H1 (cell line): ENCODE results near the gene DTNB. TPM values are rescaled to one million over a fixed set of nuclear protein-coding genes. Genes with fewer than 3 reads are reported as not detected.

ENCODE experiments used
- CREB1 ChIP-seq: IDR thresholded peaks from 2 replicates; pipeline ENCODE4 v1.6.1; 2012; ENCODE audit warnings: inconsistent platforms
- HDAC2 ChIP-seq, 2 experiments: fragments of 300-600 bp in 1 of 2; sonication (generic) in 1 of 2; IDR thresholded peaks; 2 replicates each; pipeline ENCODE4 v1.6.1; 2011 to 2012; ENCODE audit warnings: low read depth in 2 of 2, low read length in 2 of 2, mild to moderate bottlenecking in 2 of 2, moderate library complexity in 2 of 2, borderline replicate concordance in 1 of 2, inconsistent platforms in 1 of 2
- KDM5A ChIP-seq: fragments of 200-600 bp; IDR thresholded peaks from 2 replicates; pipeline ENCODE4 v1.7.1; 2012; ENCODE audit warnings: mild to moderate bottlenecking, low read length, inconsistent platforms, mixed read lengths
- RXRA ChIP-seq: IDR thresholded peaks from 2 replicates; pipeline ENCODE4 v1.6.1; 2011; ENCODE audit warnings: low read depth, mild to moderate bottlenecking, low read length, moderate library complexity; ENCODE audit not compliant: insufficient read depth
- SRF ChIP-seq: IDR thresholded peaks from 2 replicates; pipeline ENCODE4 v1.6.1; 2011; ENCODE audit warnings: mild to moderate bottlenecking, low read depth, low read length, moderate library complexity
- SUZ12 ChIP-seq: fragments of 200-600 bp; sonication (generic); IDR thresholded peaks from 2 replicates; pipeline ENCODE4 v1.6.1; 2012; ENCODE audit warnings: mild to moderate bottlenecking, inconsistent platforms, low read length, moderate library complexity, mixed read lengths
- polyA plus RNA-seq, 7 experiments: library from polyadenylated mRNA; depleted of rRNA in 3 of 7; stranded (reverse) in 5 of 7; unstranded in 2 of 7; fragments of >200 nt in 5 of 7; fragments of 200-250 nt in 2 of 7; gene quantifications; 1 replicate in 5 of 7; 2 replicates in 1 of 7; 4 replicates in 1 of 7; pipeline versions ENCODE4 v1.2.1 to v1.2.3, GENCODE V29; 2011 to 2013; ENCODE audit warnings: missing spikeins in 2 of 7, mixed read lengths in 2 of 7
- total RNA-seq: library from RNA; stranded (reverse); fragmentation: NEBNext Ultra II Directional; extraction: Animal tissue kit (Norgen Biotek cat#: 25700); gene quantifications from 2 replicates; pipeline ENCODE4 v1.2.1, GENCODE V29; 2021

Gene DTNB
- total and polyA plus RNA-seq, 2 of the 8 experiments (the other 6 are each of a cell fraction or from before 2014, with no cell fraction given): 39.6 to 49.5 TPM

GRCh38 chr2:25598332-25598731 lies 75.0 kb downstream of the DTNB start (continued):
- TF ChIP-seq SUZ12 (no peak), KDM5A (no peak), HDAC2 (IDR thresholded peaks at IDR 0.05; ENCODE audit: borderline replicate concordance in 1 of 2, low read depth in 2 of 2, low read length in 2 of 2) (no peak), SRF (no peak), CREB1 (no peak), RXRA (no peak)
